Omental fat pad (tissue), 4 donors: Measurements from ENCODE around the gene CNTN2. TPM values are rescaled to one million over a fixed set of nuclear protein-coding genes. Genes with fewer than 3 reads are reported as not detected.

Experiments
- ATAC-seq: fragments of 150-250 bp; one replicate; pipeline ENCODE4 v1.9.1; 2016; ENCODE audit warnings: mild to moderate bottlenecking, moderate library complexity; ENCODE audit not compliant: low FRiP score
- DNase-seq: peaks from one replicate; pipeline ENCODE4 v3.0.0-alpha.2; 2019; ENCODE audit warnings: low spot score
- total RNA-seq, 4 donors: library from RNA; depleted of rRNA; stranded (reverse); fragments of >200 nt; gene quantifications; one replicate each; pipeline ENCODE4 v1.1.0, GENCODE V29; 2016
- TF ChIP-seq, protein P1 (sequence below), 3 donors: fragments of 450-650 bp; IDR thresholded peaks; one replicate each; pipeline ENCODE4 v1.5.1; 2016 to 2017; ENCODE audit warnings: antibody characterized with exemption in 3 of 3, mild to moderate bottlenecking in 3 of 3, moderate library complexity in 2 of 3

The CNTN2 gene
- total RNA-seq, 4 donors from 2014 or later = 0.47 TPM; not detected in 3

DNA sequence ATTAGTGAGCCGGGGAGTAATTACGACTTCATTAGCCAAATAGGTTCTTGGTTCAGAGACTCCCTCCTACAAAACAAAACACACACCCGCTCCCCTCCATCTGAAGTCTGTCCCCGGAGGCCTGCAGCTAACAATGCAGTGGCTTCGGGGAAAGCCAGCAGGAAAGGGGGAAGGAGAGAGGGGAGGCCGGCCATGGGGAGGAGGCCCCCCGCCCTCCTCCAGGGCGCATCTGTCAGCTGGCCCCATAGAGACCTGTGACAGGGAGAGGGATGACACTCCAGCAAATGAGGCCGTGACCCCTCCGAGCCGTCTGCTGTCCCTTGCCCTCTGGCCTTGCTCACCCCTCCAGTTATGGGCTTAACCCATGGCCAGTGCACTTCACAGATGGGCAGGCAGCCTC is 12.1 kb upstream of the CNTN2 start:
- DNase-seq (no peak), ATAC-seq (no peak)
- TF ChIP-seq, protein P1, sequence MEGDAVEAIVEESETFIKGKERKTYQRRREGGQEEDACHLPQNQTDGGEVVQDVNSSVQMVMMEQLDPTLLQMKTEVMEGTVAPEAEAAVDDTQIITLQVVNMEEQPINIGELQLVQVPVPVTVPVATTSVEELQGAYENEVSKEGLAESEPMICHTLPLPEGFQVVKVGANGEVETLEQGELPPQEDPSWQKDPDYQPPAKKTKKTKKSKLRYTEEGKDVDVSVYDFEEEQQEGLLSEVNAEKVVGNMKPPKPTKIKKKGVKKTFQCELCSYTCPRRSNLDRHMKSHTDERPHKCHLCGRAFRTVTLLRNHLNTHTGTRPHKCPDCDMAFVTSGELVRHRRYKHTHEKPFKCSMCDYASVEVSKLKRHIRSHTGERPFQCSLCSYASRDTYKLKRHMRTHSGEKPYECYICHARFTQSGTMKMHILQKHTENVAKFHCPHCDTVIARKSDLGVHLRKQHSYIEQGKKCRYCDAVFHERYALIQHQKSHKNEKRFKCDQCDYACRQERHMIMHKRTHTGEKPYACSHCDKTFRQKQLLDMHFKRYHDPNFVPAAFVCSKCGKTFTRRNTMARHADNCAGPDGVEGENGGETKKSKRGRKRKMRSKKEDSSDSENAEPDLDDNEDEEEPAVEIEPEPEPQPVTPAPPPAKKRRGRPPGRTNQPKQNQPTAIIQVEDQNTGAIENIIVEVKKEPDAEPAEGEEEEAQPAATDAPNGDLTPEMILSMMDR (IDR thresholded peaks at IDR 0.05) = no peak

DNA sequence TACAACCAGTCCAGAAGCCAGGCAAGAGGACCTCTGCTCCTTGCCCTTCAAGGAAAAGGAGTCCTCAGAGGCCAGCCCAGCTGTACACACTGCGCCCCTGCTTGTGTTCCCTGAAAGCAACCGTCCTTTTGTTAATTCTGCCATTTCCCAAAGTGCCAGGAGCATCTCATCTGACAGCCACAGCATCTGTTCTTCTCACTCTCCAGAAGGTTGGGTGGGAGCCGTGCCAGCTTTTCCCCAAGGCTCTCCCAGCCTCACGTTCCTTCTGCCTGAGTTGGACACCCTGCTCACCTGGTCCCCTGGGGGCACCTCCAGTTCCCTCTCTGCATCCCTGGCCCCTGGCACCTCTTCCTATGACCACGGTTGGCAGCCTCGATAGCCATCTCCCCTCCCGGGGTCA is 10.5 kb upstream of the CNTN2 start:
- no peak for DNase-seq

DNA sequence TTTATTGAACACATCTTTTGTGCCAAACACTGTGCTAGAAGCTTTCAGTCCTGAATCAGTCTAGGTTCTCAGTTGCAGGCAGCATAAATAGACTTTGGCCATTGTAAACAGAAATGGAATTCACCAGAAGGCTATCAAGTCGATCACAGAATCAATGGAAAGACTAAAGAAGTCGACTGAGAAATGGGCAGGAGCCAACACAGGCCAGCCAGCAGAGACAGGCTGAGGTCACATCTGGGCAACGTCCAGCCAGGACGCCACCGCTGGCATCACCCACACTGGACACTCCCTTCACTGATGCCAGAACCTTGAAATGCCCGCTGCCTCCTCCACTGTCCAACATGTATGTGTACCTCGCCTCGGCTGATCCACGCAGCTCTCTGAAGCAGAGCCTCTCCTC is 5.5 kb upstream of the CNTN2 start:
- TF ChIP-seq, protein P1 (IDR thresholded peaks at IDR 0.05) = no peak
- ATAC-seq (no peak), DNase-seq (no peak)

More for the DNA sequence above, 10.5 kb upstream of the CNTN2 start:
- no peak for ATAC-seq
- TF ChIP-seq, protein P1 (IDR thresholded peaks at IDR 0.05) = no peak

DNA sequence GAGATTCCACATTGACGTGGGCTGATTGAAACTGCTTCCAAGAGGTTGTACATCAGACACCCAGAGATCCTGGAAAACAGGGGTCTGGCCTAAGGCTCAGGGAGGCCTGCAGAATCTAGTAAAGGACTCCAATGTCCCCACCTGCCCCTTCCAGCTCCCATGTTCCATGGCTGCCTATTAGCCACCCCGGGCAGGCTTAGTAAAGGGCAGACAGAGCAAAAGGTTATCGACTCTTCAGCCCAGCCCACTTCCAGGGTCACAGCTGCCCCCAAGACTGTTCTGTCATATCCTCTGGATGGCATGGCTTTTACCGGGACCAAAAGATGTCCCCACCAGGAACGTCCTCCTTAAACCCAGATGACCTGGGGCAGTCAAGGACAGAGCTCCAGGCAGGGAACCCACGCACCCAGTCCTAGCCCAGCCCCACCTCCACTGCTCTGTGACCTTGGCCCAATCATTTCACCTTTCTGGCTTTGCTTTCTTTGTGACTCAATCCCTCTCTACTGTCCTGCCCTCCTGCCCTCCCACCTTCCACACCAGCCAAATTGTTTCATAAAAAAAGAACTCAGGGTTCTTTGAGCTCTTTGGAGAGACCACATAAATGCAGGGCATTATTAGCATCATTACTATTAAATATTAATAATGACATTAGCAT is 4.8 kb upstream of the CNTN2 start:
- TF ChIP-seq, protein P1 (IDR thresholded peaks at IDR 0.05) = no peak
- no peak for DNase-seq
- ATAC-seq = no peak

DNA sequence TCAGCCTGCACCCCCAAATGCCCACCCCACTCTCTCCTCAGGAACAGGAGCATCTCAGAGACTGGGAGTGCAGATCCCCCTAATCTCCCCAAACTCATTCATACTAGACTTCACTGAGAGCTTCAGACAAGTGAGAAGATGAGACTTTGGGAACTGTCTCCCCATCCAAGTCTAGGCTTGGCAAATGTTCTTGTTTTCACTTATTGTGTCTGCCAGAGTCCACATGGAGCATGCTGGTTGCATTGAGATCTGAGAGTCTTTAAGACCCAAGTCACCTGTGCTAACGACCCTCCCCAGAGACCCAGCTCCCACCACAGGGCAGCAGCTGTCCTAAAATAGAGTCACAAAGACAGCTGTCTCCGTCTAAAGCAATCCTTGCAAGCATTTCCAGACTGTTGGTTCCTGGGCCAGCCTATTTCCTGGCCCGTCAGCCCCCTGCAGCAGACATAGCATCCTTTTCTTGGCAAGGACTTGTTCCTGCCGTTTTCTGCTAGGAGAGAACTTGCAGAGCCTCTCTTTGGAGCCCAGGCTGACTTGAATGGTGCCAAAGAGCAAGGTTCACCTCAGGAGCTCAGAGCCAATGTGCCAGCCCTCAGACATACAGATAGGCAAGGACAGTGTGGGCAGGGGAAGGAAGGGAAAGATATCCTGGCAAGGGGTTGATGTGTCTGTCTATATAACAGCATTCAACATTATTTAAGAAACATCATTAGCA is 1.9 kb upstream of the CNTN2 start:
- DNase-seq (no peak), ATAC-seq (no peak)
- TF ChIP-seq, protein P1 (IDR thresholded peaks at IDR 0.05) = no peak

DNA sequence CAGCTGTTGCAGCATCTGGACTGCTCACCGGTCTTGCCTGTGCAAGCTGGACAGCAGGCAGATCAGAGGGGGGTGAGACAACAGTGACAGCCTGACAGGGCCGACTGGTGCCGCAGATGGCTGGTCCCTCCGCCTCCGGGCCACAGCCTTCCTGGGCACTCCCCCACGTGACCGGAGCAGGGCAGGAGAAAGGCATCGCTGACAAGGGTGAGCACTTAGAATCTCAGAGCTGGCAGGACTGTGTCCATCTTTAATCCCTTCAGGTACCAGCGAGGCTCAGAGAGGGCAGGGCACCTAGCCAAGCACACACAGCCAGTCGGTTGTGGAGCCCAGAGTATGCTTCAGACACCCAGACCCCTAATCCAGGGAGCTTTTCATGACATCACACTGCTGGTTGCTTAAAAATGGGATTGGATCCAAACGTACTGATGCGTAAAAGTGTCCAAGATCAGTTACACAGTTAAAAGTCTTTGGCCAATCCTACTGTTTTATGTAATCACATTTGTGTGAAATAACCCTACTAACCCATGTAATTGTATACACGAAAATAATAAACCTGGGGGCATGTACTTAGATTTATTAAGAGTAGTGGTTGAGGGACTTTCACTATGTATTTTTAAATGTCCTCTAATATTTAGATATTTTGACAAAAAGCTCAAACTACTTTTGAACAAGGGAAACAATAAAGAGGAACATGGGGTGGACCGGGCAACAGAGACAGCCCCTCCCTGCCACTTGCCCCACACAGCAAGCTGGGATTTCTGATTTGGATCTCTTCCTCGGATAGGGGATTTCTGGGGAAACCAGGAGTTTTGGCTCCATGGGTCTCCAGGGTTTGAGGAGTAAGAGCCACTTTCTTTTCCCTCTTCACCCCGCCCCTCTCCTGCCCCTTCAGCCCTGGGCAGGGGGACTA is 758 bp upstream of the CNTN2 start:
- TF ChIP-seq, protein P1 (IDR thresholded peaks at IDR 0.05) = no peak
- ATAC-seq (no peak), DNase-seq (no peak)
